WTC11 (cell line): ENCODE results near the gene TP73. TPM values are rescaled to one million over a fixed set of nuclear protein-coding genes. Genes with fewer than 3 reads are reported as not detected.

Experiments
- ATAC-seq: fragments of 200-7000 bp; cut with Tn5 transposase; 2 replicates; pipeline ENCODE4 v1.10.0; 2021; ENCODE audit warnings: mild to moderate bottlenecking, moderate library complexity
- CTCF ChIA-PET: fragments of 300-600 bp; sonication (Branson Sonifier 250); formaldehyde crosslinking; loops from one replicate; lab custom pipeline; 2021; ENCODE audit warnings: antibody characterized with exemption; lab: Charles Lee
- POLR2A ChIA-PET: fragments of 350-600 bp; sonication (Branson Sonifier 250); formaldehyde crosslinking; loops from one replicate; lab custom pipeline; 2021; ENCODE audit warnings: antibody characterized with exemption; lab: Charles Lee
- DNase-seq: peaks from one replicate; pipeline ENCODE4 v3.0.0; 2021; ENCODE audit warnings: low spot score
- H3K27ac Mint-ChIP-seq: 2 replicates; pipeline ENCODE4 v1.8.0; 2021; ENCODE audit warnings: mixed read lengths
- H3K27me3 Mint-ChIP-seq: 2 replicates; pipeline ENCODE4 v1.8.0; 2021; ENCODE audit warnings: low read depth, mild to moderate bottlenecking, moderate library complexity, mixed read lengths
- H3K36me3 Mint-ChIP-seq: 2 replicates; pipeline ENCODE4 v1.8.0; 2021; ENCODE audit warnings: mixed read lengths
- H3K4me1 Mint-ChIP-seq: 2 replicates; pipeline ENCODE4 v1.8.0; 2022; ENCODE audit warnings: mixed read lengths
- H3K4me3 Mint-ChIP-seq: 2 replicates; pipeline ENCODE4 v1.8.0; 2021; ENCODE audit warnings: mild to moderate bottlenecking, moderate library complexity, mixed read lengths
- H3K9me3 Mint-ChIP-seq: 2 replicates; pipeline ENCODE4 v1.8.0; 2021; ENCODE audit warnings: mixed read lengths
- CREB1 ChIP-seq: sonication (generic); formaldehyde crosslinking; IDR thresholded peaks from 2 replicates; pipeline ENCODE4 v1.8.0; 2023; ENCODE audit warnings: mild to moderate bottlenecking, missing genetic modification reagents
- CREM ChIP-seq: sonication (generic); formaldehyde crosslinking; IDR thresholded peaks from 2 replicates; pipeline ENCODE4 v1.8.1; 2022; ENCODE audit warnings: mild to moderate bottlenecking, missing genetic modification reagents, moderate library complexity
- ELF4 ChIP-seq: sonication (generic); formaldehyde crosslinking; IDR thresholded peaks from 2 replicates; pipeline ENCODE4 v1.8.1; 2022; ENCODE audit warnings: low read depth, mild to moderate bottlenecking, moderate library complexity, missing genetic modification reagents
- FOXJ3 ChIP-seq: sonication (generic); formaldehyde crosslinking; IDR thresholded peaks from 2 replicates; pipeline ENCODE4 v1.9.0; 2021; ENCODE audit warnings: missing genetic modification reagents, mild to moderate bottlenecking, borderline replicate concordance
- GTF2I ChIP-seq: fragments of 250-450 bp; sonication (Bioruptor Pico); conservative IDR thresholded peaks from 2 replicates; pipeline ENCODE4 v1.4.0; 2021; ENCODE audit warnings: mild to moderate bottlenecking
- IRF1 ChIP-seq: sonication (generic); formaldehyde crosslinking; IDR thresholded peaks from 2 replicates; pipeline ENCODE4 v1.8.0; 2023; ENCODE audit warnings: missing genetic modification reagents
- MXD4 ChIP-seq: fragments of 250-450 bp; sonication (Bioruptor Pico); IDR thresholded peaks from 2 replicates; pipeline ENCODE4 v1.8.0; 2021; ENCODE audit warnings: mild to moderate bottlenecking, moderate library complexity, borderline replicate concordance
- MYBL2 ChIP-seq: sonication (generic); formaldehyde crosslinking; IDR thresholded peaks from 2 replicates; pipeline ENCODE4 v1.8.1; 2023; ENCODE audit warnings: mild to moderate bottlenecking, moderate library complexity, missing genetic modification reagents
- NR3C1 ChIP-seq: sonication (generic); formaldehyde crosslinking; conservative IDR thresholded peaks from 2 replicates; pipeline ENCODE4 v1.8.1; 2023; ENCODE audit warnings: low read depth, mild to moderate bottlenecking, missing genetic modification reagents
- PRDM15 ChIP-seq: sonication (generic); formaldehyde crosslinking; IDR thresholded peaks from 2 replicates; pipeline ENCODE4 v1.8.0; 2022; ENCODE audit warnings: missing genetic modification reagents
- SOX15 ChIP-seq: fragments of 250-450 bp; sonication (Bioruptor Pico); IDR thresholded peaks from 2 replicates; pipeline ENCODE4 v1.9.0; 2021; ENCODE audit warnings: mild to moderate bottlenecking
- TEAD1 ChIP-seq: sonication (generic); formaldehyde crosslinking; IDR thresholded peaks from 2 replicates; pipeline ENCODE4 v1.8.0; 2022; ENCODE audit warnings: mild to moderate bottlenecking, missing genetic modification reagents
- ZNF232 ChIP-seq: sonication (generic); formaldehyde crosslinking; IDR thresholded peaks from 2 replicates; pipeline ENCODE4 v1.8.0; 2022; ENCODE audit warnings: mild to moderate bottlenecking, missing genetic modification reagents
- ZNF317 ChIP-seq: sonication (generic); formaldehyde crosslinking; IDR thresholded peaks from 2 replicates; pipeline ENCODE4 v1.8.1; 2023; ENCODE audit warnings: low read depth, mild to moderate bottlenecking, moderate library complexity, missing genetic modification reagents, borderline replicate concordance
- ZNF423 ChIP-seq: fragments of 250-450 bp; sonication (Bioruptor Pico); IDR thresholded peaks from 2 replicates; pipeline ENCODE4 v2.1.2; 2022; ENCODE audit warnings: mild to moderate bottlenecking, moderate library complexity
- ZNF425 ChIP-seq: fragments of 250-450 bp; sonication (Bioruptor Pico); conservative IDR thresholded peaks from 2 replicates; pipeline ENCODE4 v1.9.0; 2021; ENCODE audit warnings: mild to moderate bottlenecking
- ZNF512 ChIP-seq: sonication (generic); formaldehyde crosslinking; IDR thresholded peaks from 2 replicates; pipeline ENCODE4 v1.8.1; 2022; ENCODE audit warnings: missing genetic modification reagents, borderline replicate concordance
- total RNA-seq: library from RNA; stranded (reverse); gene quantifications from 3 replicates; pipeline ENCODE4 v1.2.3, GENCODE V29; 2021
- TF ChIP-seq, protein P1 (sequence below): sonication (generic); formaldehyde crosslinking; IDR thresholded peaks from 2 replicates; pipeline ENCODE4 v1.8.0; 2022; ENCODE audit warnings: mild to moderate bottlenecking, missing genetic modification reagents
- TF ChIP-seq, protein P2 (sequence below): sonication (generic); formaldehyde crosslinking; IDR thresholded peaks from 2 replicates; pipeline ENCODE4 v1.8.0; 2022; ENCODE audit warnings: mild to moderate bottlenecking, missing genetic modification reagents
- TF ChIP-seq, protein P3 (sequence below): fragments of 250-450 bp; sonication (Bioruptor Pico); IDR thresholded peaks from 2 replicates; pipeline ENCODE4 v1.9.0; 2021; ENCODE audit warnings: mild to moderate bottlenecking

Gene TP73
- total RNA-seq, 1 experiment from 2014 or later = 5.7 TPM

GRCh38 chr1:3697104-3697503, 44.8 kb downstream of the TP73 start (continued):
- no peak for TF ChIP-seq GTF2I
- TF ChIP-seq SOX15 (CRISPR knock-in tag) = no peak
- TF ChIP-seq, protein P1, sequence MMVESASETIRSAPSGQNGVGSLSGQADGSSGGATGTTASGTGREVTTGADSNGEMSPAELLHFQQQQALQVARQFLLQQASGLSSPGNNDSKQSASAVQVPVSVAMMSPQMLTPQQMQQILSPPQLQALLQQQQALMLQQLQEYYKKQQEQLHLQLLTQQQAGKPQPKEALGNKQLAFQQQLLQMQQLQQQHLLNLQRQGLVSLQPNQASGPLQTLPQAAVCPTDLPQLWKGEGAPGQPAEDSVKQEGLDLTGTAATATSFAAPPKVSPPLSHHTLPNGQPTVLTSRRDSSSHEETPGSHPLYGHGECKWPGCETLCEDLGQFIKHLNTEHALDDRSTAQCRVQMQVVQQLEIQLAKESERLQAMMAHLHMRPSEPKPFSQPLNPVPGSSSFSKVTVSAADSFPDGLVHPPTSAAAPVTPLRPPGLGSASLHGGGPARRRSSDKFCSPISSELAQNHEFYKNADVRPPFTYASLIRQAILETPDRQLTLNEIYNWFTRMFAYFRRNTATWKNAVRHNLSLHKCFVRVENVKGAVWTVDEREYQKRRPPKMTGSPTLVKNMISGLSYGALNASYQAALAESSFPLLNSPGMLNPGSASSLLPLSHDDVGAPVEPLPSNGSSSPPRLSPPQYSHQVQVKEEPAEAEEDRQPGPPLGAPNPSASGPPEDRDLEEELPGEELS = no peak
- TF ChIP-seq MXD4 (CRISPR knock-in tag) = no peak
- no peak for TF ChIP-seq ZNF232
- no peak for TF ChIP-seq ELF4 (CRISPR knock-in tag)

GRCh38 chr1:3697810-3698209, 45.5 kb downstream of the TP73 start:
- no peak for TF ChIP-seq ZNF232
- TF ChIP-seq MYBL2 (CRISPR knock-in tag) = no peak
- TF ChIP-seq FOXJ3 (CRISPR knock-in tag) = no peak
- TF ChIP-seq CREB1 (CRISPR knock-in tag) = no peak
- no peak for TF ChIP-seq ZNF512 (CRISPR knock-in tag)
- ChIA-PET CTCF (interaction anchor here (1.6 kb wide), 1 partner anchor 27 kb away, joined by 6 read pairs; no protein-coding TSS in a partner anchor), POLR2A (no interaction called here)
- Mint-ChIP-seq H3K4me3 (no peak overlapping the region), H3K36me3 (no peaks in the 10 kb centered on the region), H3K27me3 (peaks cover 5% of the 10 kb centered on the region), H3K9me3 (no peaks in the 10 kb centered on the region), H3K27ac (no peak overlapping the region), H3K4me1 (peaks cover 10% of the 10 kb centered on the region)
- DNase-seq (no peak), ATAC-seq (no peak)

DNA sequence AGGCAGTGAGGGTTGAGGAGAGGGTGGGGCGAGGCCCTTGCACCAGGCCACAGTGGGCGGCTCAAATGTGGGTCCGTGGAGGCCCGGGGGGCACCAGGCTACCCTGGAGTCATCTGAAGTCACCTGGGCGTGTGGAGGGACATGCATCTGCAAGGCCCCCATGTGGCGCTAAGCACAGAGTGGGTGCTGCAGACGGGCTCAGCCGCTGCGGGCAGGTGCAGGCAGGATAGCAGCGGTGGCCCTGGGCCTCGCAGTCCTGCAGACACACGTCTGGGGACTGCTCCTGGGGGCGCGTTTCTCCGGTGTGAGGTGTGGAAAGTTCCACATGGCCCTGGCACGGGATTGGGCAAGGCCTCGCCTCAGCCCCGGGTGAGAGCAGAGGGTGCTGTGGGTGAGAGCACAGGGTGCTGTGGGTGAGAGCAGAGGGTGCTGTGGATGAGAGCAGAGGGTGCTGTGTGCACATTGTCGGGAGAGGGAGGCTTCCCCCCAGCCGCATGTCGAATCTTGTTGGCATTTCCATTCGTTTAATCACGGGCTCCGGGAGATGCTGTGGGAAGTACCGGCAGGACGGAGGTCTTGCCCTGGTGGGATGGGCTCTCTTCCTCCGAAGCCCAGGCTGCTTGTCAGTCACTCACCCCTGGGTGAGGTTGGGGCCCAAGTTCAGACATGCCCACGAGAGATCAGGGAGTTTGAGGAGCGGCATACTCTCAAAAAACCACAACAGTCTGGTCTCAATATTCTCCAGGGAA, 46.5 kb downstream of the TP73 start:
- TF ChIP-seq TEAD1 (CRISPR knock-in tag) (no peak), PRDM15 (CRISPR knock-in tag) (no peak), ZNF423 (CRISPR knock-in tag) (no peak), NR3C1 (CRISPR knock-in tag) (no peak), ZNF317 (CRISPR knock-in tag) (no peak), ZNF425 (CRISPR knock-in tag) (no peak), IRF1 (no peak), CREM (CRISPR knock-in tag) (no peak)
- TF ChIP-seq, protein P2, sequence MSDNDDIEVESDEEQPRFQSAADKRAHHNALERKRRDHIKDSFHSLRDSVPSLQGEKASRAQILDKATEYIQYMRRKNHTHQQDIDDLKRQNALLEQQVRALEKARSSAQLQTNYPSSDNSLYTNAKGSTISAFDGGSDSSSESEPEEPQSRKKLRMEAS (CRISPR knock-in tag) = no peak
- TF ChIP-seq, protein P3, sequence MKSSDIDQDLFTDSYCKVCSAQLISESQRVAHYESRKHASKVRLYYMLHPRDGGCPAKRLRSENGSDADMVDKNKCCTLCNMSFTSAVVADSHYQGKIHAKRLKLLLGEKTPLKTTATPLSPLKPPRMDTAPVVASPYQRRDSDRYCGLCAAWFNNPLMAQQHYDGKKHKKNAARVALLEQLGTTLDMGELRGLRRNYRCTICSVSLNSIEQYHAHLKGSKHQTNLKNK (CRISPR knock-in tag) = no peak
- Mint-ChIP-seq H3K4me3 (no peak overlapping the region), H3K36me3 (no peaks in the 10 kb centered on the region), H3K27me3 (peaks cover 5% of the 10 kb centered on the region), H3K4me1 (peaks cover 10% of the 10 kb centered on the region), H3K9me3 (no peaks in the 10 kb centered on the region), H3K27ac (no peak overlapping the region; the same call in 1 of the 2 replicates)
- DNase-seq (no peak), ATAC-seq (no peak)
- ChIA-PET POLR2A (no interaction called here), CTCF (interaction anchor here (0.9 to 3.8 kb wide), 3 partner anchors 26 to 35 kb away, joined by 3 to 14 read pairs (median 11); no protein-coding TSS in a partner anchor)
